K562 (cell line): ENCODE measurements around the gene TFDP1. TPM values are rescaled to one million over a fixed set of nuclear protein-coding genes. Genes with fewer than 3 reads are reported as not detected.

Experiments used
- ATAC-seq: fragments of 200-7000 bp; cut with Tn5 transposase; 3 replicates; pipeline ENCODE4 v1.9.1; 2020; ENCODE audit warnings: moderate library complexity
- BruUV-seq: library from RNA; stranded (reverse); fragments of 400-500 nt; replicated peaks from 2 replicates; lab custom pipeline; 2021; lab: Mats Ljungman, UMichigan
- CTCF ChIA-PET: fragments of 300-600 bp; formaldehyde crosslinking; extraction: SDS; loops from one replicate; lab custom pipeline; 2021; ENCODE audit warnings: low intra/inter-chr PET ratio; lab: Yijun Ruan, JAX
- POLR2A ChIA-PET: fragments of 300-600, 350-650 bp; sonication (Branson Sonifier 250); formaldehyde crosslinking; extraction: SDS; loops from one replicate; lab custom pipeline; 2021; ENCODE audit warnings: antibody characterized with exemption, inconsistent platforms; lab: Yijun Ruan, JAX
- DNase-seq, 4 experiments: peaks; one replicate each; pipeline versions ENCODE4 v3.0.0 to v3.0.0-alpha.2; 2011 to 2018; ENCODE audit warnings: low spot score in 3 of 4, mixed read lengths in 3 of 4; ENCODE audit errors: extremely low read depth in 1 of 4
- FAIRE-seq: peaks from 2 replicates; lab custom pipeline; 2011; peaks lifted over from hg19 to GRCh38; lab: Jason Lieb, UNC
- H2AFZ ChIP-seq: 2 replicates; pipeline ENCODE4 v1.6.0; 2011; ENCODE audit warnings: low read depth, low read length, control low read depth, inconsistent platforms
- H3K27ac ChIP-seq: fragments of 200-600 bp; 3 replicates; pipeline ENCODE4 v1.8.0; 2011; ENCODE audit warnings: low read depth, mild to moderate bottlenecking, control low read depth, inconsistent platforms, low read length, moderate library complexity, mixed read lengths; ENCODE audit errors: extremely low read depth
- H3K27me3 ChIP-seq, 2 experiments: fragments of 300-600 bp in 1 of 2; 2 replicates in 1 of 2; 3 replicates in 1 of 2; pipeline versions ENCODE4 v1.6.0 to v1.8.0; 2011; ENCODE audit warnings: inconsistent platforms in 2 of 2, low read length in 2 of 2, mild to moderate bottlenecking in 1 of 2, mixed read lengths in 1 of 2, moderate library complexity in 1 of 2; ENCODE audit not compliant: control insufficient read depth in 2 of 2, insufficient read depth in 2 of 2
- H3K36me3 ChIP-seq: fragments of 300-600 bp; 3 replicates; pipeline ENCODE4 v1.8.0; 2011; ENCODE audit warnings: mild to moderate bottlenecking, low read length, inconsistent platforms; ENCODE audit not compliant: control insufficient read depth, insufficient read depth
- H3K4me1 ChIP-seq, 2 experiments: fragments of 200-600 bp in 1 of 2; replicated peaks in 1 of 2; 2 replicates in 1 of 2; 3 replicates in 1 of 2; pipeline versions ENCODE4 v1.5.1 to v1.8.0; 2011; ENCODE audit warnings: inconsistent platforms in 2 of 2, low read length in 2 of 2, mild to moderate bottlenecking in 1 of 2, mixed read lengths in 1 of 2, moderate library complexity in 1 of 2; ENCODE audit not compliant: control insufficient read depth in 2 of 2, insufficient read depth in 2 of 2
- H3K4me2 ChIP-seq: 2 replicates; pipeline ENCODE4 v1.6.1; 2011; ENCODE audit warnings: low read length, control low read depth, inconsistent platforms, mixed read lengths; ENCODE audit not compliant: insufficient read depth
- H3K4me3 ChIP-seq: fragments of 200-600 bp; sonication (generic), shearing (Covaris generic); 2 replicates; pipeline ENCODE4 v1.5.1; 2016; ENCODE audit warnings: control low read depth, inconsistent platforms
- H3K79me2 ChIP-seq: fragments of 200-600 bp; 3 replicates; pipeline ENCODE4 v1.8.0; 2011; ENCODE audit warnings: low read length, inconsistent platforms; ENCODE audit not compliant: control insufficient read depth, insufficient read depth
- H3K9ac ChIP-seq, 2 experiments: 2 replicates each; pipeline versions ENCODE4 v1.6.0 to v1.6.1; 2011; ENCODE audit warnings: low read depth in 2 of 2, low read length in 2 of 2, control low read depth in 1 of 2, inconsistent platforms in 1 of 2, mild to moderate bottlenecking in 1 of 2, mixed read lengths in 1 of 2; ENCODE audit not compliant: insufficient read depth in 1 of 2
- H3K9me1 ChIP-seq: one replicate; pipeline ENCODE4 v1.6.0; 2011; ENCODE audit warnings: inconsistent platforms, mild to moderate bottlenecking, low read length, moderate library complexity; ENCODE audit not compliant: control insufficient read depth, insufficient read depth
- H3K9me3 ChIP-seq: replicated peaks from 2 replicates; pipeline ENCODE4 v1.5.1; 2011; ENCODE audit warnings: low read depth, low read length, inconsistent platforms; ENCODE audit not compliant: control insufficient read depth, insufficient read depth
- H4K20me1 ChIP-seq: replicated peaks from 2 replicates; pipeline ENCODE4 v1.6.1; 2011; ENCODE audit warnings: low read length, inconsistent platforms, mixed read lengths; ENCODE audit not compliant: control insufficient read depth, insufficient read depth
- FOXA1 ChIP-seq: fragments of 450-650 bp; IDR thresholded peaks from 2 replicates; pipeline ENCODE4 v1.6.1; 2016; ENCODE audit warnings: mild to moderate bottlenecking, borderline replicate concordance
- KLF16 ChIP-seq: IDR thresholded peaks from 2 replicates; pipeline ENCODE4 v1.6.1; 2016; ENCODE audit warnings: antibody characterized with exemption
- NR2C1 ChIP-seq, 2 experiments: fragments of 450-650 bp; IDR thresholded peaks; 2 replicates each; pipeline ENCODE4 v1.6.1; 2017; ENCODE audit warnings: mild to moderate bottlenecking in 2 of 2, antibody characterized with exemption in 1 of 2, inconsistent platforms in 1 of 2, missing compliant biosample characterization in 1 of 2, missing genetic modification characterization in 1 of 2
- OTX1 ChIP-seq: fragments of 450-650 bp; formaldehyde crosslinking; IDR thresholded peaks from 2 replicates; pipeline ENCODE4 v1.4.0; 2022; ENCODE audit warnings: mild to moderate bottlenecking
- SMARCB1 ChIP-seq: IDR thresholded peaks from 2 replicates; pipeline ENCODE4 v1.6.1; 2011; ENCODE audit warnings: improper control_type of control experiment, low read depth; ENCODE audit not compliant: insufficient read length
- STAG1 ChIP-seq: sonication (generic); formaldehyde crosslinking; IDR thresholded peaks from 2 replicates; pipeline ENCODE4 v1.5.0; 2020; ENCODE audit warnings: missing genetic modification reagents, borderline replicate concordance
- SUPT5H ChIP-seq: fragments of 450-650 bp; IDR thresholded peaks from 2 replicates; pipeline ENCODE4 v1.6.1; 2016
- TOE1 ChIP-seq, 2 experiments: fragments of 450-650 bp in 1 of 2; sonication (generic) in 1 of 2; formaldehyde crosslinking in 1 of 2; IDR thresholded peaks; 2 replicates each; pipeline versions ENCODE4 v1.7.1 to v1.8.0; 2016 to 2022; ENCODE audit warnings: borderline replicate concordance in 2 of 2, mild to moderate bottlenecking in 2 of 2, antibody characterized with exemption in 1 of 2, inconsistent platforms in 1 of 2, low read depth in 1 of 2, missing genetic modification reagents in 1 of 2, moderate library complexity in 1 of 2
- YY1 ChIP-seq, 3 experiments: IDR thresholded peaks; 2 replicates each; pipeline ENCODE4 v1.6.1; 2011; ENCODE audit warnings: low read length in 2 of 3, mild to moderate bottlenecking in 2 of 3, moderate library complexity in 2 of 3, borderline replicate concordance in 1 of 3, control low read depth in 1 of 3, low read depth in 1 of 3; ENCODE audit not compliant: insufficient read depth in 3 of 3, insufficient replicate concordance in 2 of 3, control insufficient read depth in 1 of 3, insufficient read length in 1 of 3; ENCODE audit errors: extremely low read depth in 1 of 3
- ZBED1 ChIP-seq: IDR thresholded peaks from 2 replicates; pipeline ENCODE4 v1.6.1; 2014
- ZC3H8 ChIP-seq: fragments of 450-650 bp; IDR thresholded peaks from 2 replicates; pipeline ENCODE4 v1.6.1; 2017
- ZNF174 ChIP-seq: fragments of 250-450 bp; sonication (Bioruptor Pico); IDR thresholded peaks from 2 replicates; pipeline ENCODE4 v1.4.0; 2020; ENCODE audit warnings: mild to moderate bottlenecking
- ZNF232 ChIP-seq: sonication (generic); formaldehyde crosslinking; IDR thresholded peaks from 2 replicates; pipeline ENCODE4 v1.8.0; 2022; ENCODE audit warnings: mild to moderate bottlenecking, missing genetic modification reagents
- ZNF551 ChIP-seq: fragments of 250-450 bp; sonication (Bioruptor Pico); IDR thresholded peaks from 2 replicates; pipeline ENCODE4 v1.5.0; 2021; ENCODE audit warnings: mild to moderate bottlenecking, moderate library complexity
- ZNF79 ChIP-seq: fragments of 250-450 bp; sonication (Bioruptor Pico); IDR thresholded peaks from 2 replicates; pipeline ENCODE4 v1.4.0; 2020; ENCODE audit warnings: low read depth, mild to moderate bottlenecking, moderate library complexity
- WGBS: fragments of 100-300 bp; shearing (Covaris generic); methylation state at CpG from one replicate; pipeline ENCODE4 v1.1.6; 2016; ENCODE audit warnings: low coverage, mixed read lengths; ENCODE audit not compliant: insufficient coverage; ENCODE audit errors: missing lambda C conversion rate; 5-methylcytosine and 5-hydroxymethylcytosine counted together
- in situ Hi-C: fragments of 300-500 bp; cut with MboI; formaldehyde crosslinking; loops from 4 replicates; pipeline ENCODE4 v1.15.0; 2018; ENCODE audit warnings: inconsistent platforms, mixed read lengths
- intact Hi-C: fragments of 100-400 bp; cut with micrococcal nuclease; formaldehyde crosslinking; loops from 2 replicates; pipeline ENCODE4 v1.14.2; 2022
- polyA plus RNA-seq, 8 experiments: library from polyadenylated mRNA; depleted of rRNA in 4 of 8; stranded (reverse) in 5 of 8; unstranded in 3 of 8; fragments of >200 nt; fragmentation: Nextera tagmentation in 2 of 8; fragmentation: Illumina TruSeq in 1 of 8; extraction: Ambion mirVana in 2 of 8; extraction: Trizol in 1 of 8; gene quantifications; 2 replicates each; pipeline versions ENCODE4 v1.2.1 to v1.2.3, GENCODE V29; 2011 to 2014; ENCODE audit warnings: inconsistent platforms in 1 of 8, missing spikeins in 1 of 8
- total RNA-seq, 7 experiments: library from RNA; depleted of rRNA in 6 of 7; stranded (reverse); fragments of >200 nt in 6 of 7; fragmentation: Illumina TruSeq in 2 of 7; extraction: Trizol in 2 of 7; gene quantifications; 2 replicates each; pipeline versions ENCODE4 v1.2.1 to v1.2.3, GENCODE V29; 2011 to 2021; ENCODE audit warnings: low replicate concordance in 1 of 7

TFDP1 gene
- total and polyA plus RNA-seq, 9 of the 15 experiments (the other 6 are each of a cell fraction or from before 2014, with no cell fraction given), result 33.8 to 145 (median 69.1) TPM

DNA sequence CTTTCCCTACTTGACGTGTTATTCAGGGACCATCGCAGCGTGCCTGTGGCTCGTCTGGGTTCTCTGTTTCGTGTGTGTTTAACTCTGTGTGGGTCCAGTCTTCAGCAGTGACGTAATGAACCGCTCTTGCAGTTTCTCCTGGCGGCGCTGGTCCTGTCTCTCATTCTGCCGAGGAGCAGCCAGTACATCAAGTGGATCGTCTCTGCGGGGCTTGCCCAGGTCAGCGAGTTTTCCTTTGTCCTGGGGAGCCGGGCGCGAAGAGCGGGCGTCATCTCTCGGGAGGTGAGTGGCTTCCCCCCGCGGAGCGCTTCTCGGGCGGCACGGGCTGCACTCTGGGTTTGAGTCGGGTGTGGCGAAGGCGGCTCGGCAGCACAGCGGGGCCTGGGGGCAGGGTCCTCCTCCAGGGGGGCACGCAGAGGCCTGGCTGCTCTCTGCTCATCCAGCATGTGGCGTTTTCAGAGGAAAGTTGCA is 36.3 kb upstream of the TFDP1 start:
- no peak overlapping the region for H3K4me3 ChIP-seq
- no peak overlapping the region for H2AFZ ChIP-seq
- peaks cover 17% of the 10 kb centered on the region; the same call in 2 of the 3 replicates for H3K36me3 ChIP-seq
- intact Hi-C loops, result no loop called here
- DNase-seq (no peak), FAIRE-seq (no peak), ATAC-seq (no peak)
- H3K79me2 ChIP-seq, result peaks cover 2% of the 10 kb centered on the region; the same call in 2 of the 3 replicates
- no peaks in the 10 kb centered on the region for H3K9me1 ChIP-seq
- no peaks in the 10 kb centered on the region for H3K9me3 ChIP-seq
- CTCF ChIA-PET, result no interaction called here
- in situ Hi-C loops, result no loop called here
- H3K27me3 ChIP-seq, result no peaks in the 10 kb centered on the region
- 94% methylated on average over 17 of the region's 32 CpGs for WGBS
- no peak for TF ChIP-seq FOXA1
- TF ChIP-seq OTX1 (CRISPR knock-in tag), result no peak
- no peak for TF ChIP-seq SMARCB1
- no peak for TF ChIP-seq KLF16
- no peak for TF ChIP-seq STAG1 (CRISPR knock-in tag)
- no peak for TF ChIP-seq ZC3H8
- TF ChIP-seq TOE1 (IDR thresholded peaks at IDR 0.05; ENCODE audit: borderline replicate concordance), result no peak
- TF ChIP-seq TOE1 (CRISPR knock-in tag; IDR thresholded peaks at IDR 0.05; ENCODE audit: borderline replicate concordance, low read depth), result no peak
- no peak for TF ChIP-seq ZBED1
- no peak for TF ChIP-seq NR2C1 (IDR thresholded peaks at IDR 0.05)
- TF ChIP-seq NR2C1 (tag; IDR thresholded peaks at IDR 0.05), result no peak
- no peak for TF ChIP-seq ZNF232 (CRISPR knock-in tag)
- TF ChIP-seq ZNF551, result no peak
- no peak for TF ChIP-seq ZNF174 (CRISPR knock-in tag)
- no peak for TF ChIP-seq YY1 (IDR thresholded peaks at IDR 0.05; ENCODE audit: borderline replicate concordance in 1 of 3, control insufficient read depth in 1 of 3, extremely low read depth in 1 of 3, insufficient read depth in 3 of 3, insufficient read length in 1 of 3, insufficient replicate concordance in 2 of 3, low read depth in 1 of 3, low read length in 2 of 3)
- no peak for TF ChIP-seq ZNF79 (CRISPR knock-in tag)
- TF ChIP-seq SUPT5H, result no peak
- H3K4me2 ChIP-seq, result no peak overlapping the region
- POLR2A ChIA-PET, result no interaction called here
- H3K27ac ChIP-seq, result no peak overlapping the region
- no peaks in the 10 kb centered on the region; the same call in 1 of the 2 replicates for H4K20me1 ChIP-seq
- no TSS peak for BruUV-seq
- no peak overlapping the region for H3K9ac ChIP-seq
- peaks cover 0 to 35% of the 10 kb centered on the region in 2 experiments; a peak in 3 of 5 replicates for H3K4me1 ChIP-seq
